A172 (cell line): ENCODE measurements around the gene PLSCR2. TPM values are rescaled to one million over a fixed set of nuclear protein-coding genes. Genes with fewer than 3 reads are reported as not detected.
"Not testable (repeated sequence)": the region's sequence is repeated elsewhere in the genome, so short reads cannot be mapped to it uniquely, and the experiment has no call there.

ENCODE experiments used
- DNase-seq: peaks from one replicate; pipeline ENCODE4 v3.0.0-alpha.2; 2015; ENCODE audit warnings: low spot score
- total RNA-seq: library from RNA; depleted of rRNA; stranded (reverse); fragments of >200 nt; shearing (Covaris generic); gene quantifications from 2 replicates; pipeline ENCODE4 v1.2.3, GENCODE V29; 2014

PLSCR2 gene
- total RNA-seq, 1 experiment from 2014 or later, result not detected

GRCh38 chr3:146485297-146485696 is 15.9 kb upstream of the PLSCR2 start:
- DNase-seq, result no peak

- no peak for DNase-seq
Observed at GRCh38 chr3:146476094-146476740, 6.9 kb upstream of the PLSCR2 start.

GRCh38 chr3:146474976-146475375 is 5.6 kb upstream of the PLSCR2 start:
- not testable (repeated sequence) for DNase-seq

- no peak for DNase-seq
Observed at GRCh38 chr3:146473726-146474125, 4.4 kb upstream of the PLSCR2 start.

GRCh38 chr3:146472611-146473010 is 3.2 kb upstream of the PLSCR2 start:
- DNase-seq, result no peak

- DNase-seq, result no peak
Observed at GRCh38 chr3:146471012-146471411, 1.7 kb upstream of the PLSCR2 start.

GRCh38 chr3:146470425-146470990 is 1.1 kb upstream of the PLSCR2 start:
- DNase-seq, result no peak

- DNase-seq, result no peak
Observed at GRCh38 chr3:146468671-146469149, 651 bp downstream of the PLSCR2 start.

- DNase-seq, result no peak
Observed at GRCh38 chr3:146468234-146468633, 1.1 kb downstream of the PLSCR2 start.

- DNase-seq, result no peak
Observed at GRCh38 chr3:146466604-146467003, 2.8 kb downstream of the PLSCR2 start.

GRCh38 chr3:146465693-146466465 is 3.5 kb downstream of the PLSCR2 start:
- no peak for DNase-seq

- no peak for DNase-seq
Observed at GRCh38 chr3:146464783-146465182, 4.6 kb downstream of the PLSCR2 start.

GRCh38 chr3:146464005-146464595 is 5.3 kb downstream of the PLSCR2 start:
- no peak for DNase-seq

GRCh38 chr3:146454796-146455195 is 14.6 kb downstream of the PLSCR2 start:
- DNase-seq, result no peak

- DNase-seq, result no peak
Observed at GRCh38 chr3:146449613-146450012, 19.7 kb downstream of the PLSCR2 start.

GRCh38 chr3:146449076-146449475 is 20.3 kb downstream of the PLSCR2 start:
- DNase-seq, result no peak

- no peak for DNase-seq
Observed at GRCh38 chr3:146446026-146446425, 23.3 kb downstream of the PLSCR2 start.

- DNase-seq, result not testable (repeated sequence)
Observed at GRCh38 chr3:146440310-146440709, 29.1 kb downstream of the PLSCR2 start.

- DNase-seq, result no peak
Observed at GRCh38 chr3:146432066-146432465, 37.3 kb downstream of the PLSCR2 start.

- DNase-seq, result no peak
Observed at GRCh38 chr3:146431240-146431639, 38.1 kb downstream of the PLSCR2 start.

- no peak for DNase-seq
Observed at GRCh38 chr3:146425341-146425740, 44.0 kb downstream of the PLSCR2 start.
